ENCODE measurements around the gene NTM. TPM values are rescaled to one million over a fixed set of nuclear protein-coding genes. Genes with fewer than 3 reads are reported as not detected.

Gene NTM
- polyA plus RNA-seq, 1 donor from 2014 or later: 39.4 TPM

GRCh38 chr11:131893988-131894387 lies 523.6 kb downstream of the NTM start:
- TF ChIP-seq MXI1 (conservative IDR thresholded peaks at IDR 0.05; ENCODE audit: poor library complexity, severe bottlenecking) (no peak), SMC3 (conservative IDR thresholded peaks at IDR 0.05; ENCODE audit: poor library complexity) (no peak), REST (IDR thresholded peaks at IDR 0.05; ENCODE audit: borderline replicate concordance) (no peak), EP300 (conservative IDR thresholded peaks at IDR 0.05; ENCODE audit: poor library complexity, severe bottlenecking) (no peak), TAF1 (IDR thresholded peaks at IDR 0.05; ENCODE audit: low read depth) (no peak)
- no peak overlapping the region for H3K4me3 ChIP-seq (ENCODE audit: low read length)
- H3K9me2 ChIP-seq (ENCODE audit: insufficient read depth, low read length): no peaks in the 10 kb centered on the region
- no peak overlapping the region for H2AFZ ChIP-seq (ENCODE audit: low read depth, low read length)
- H3K4me2 ChIP-seq (ENCODE audit: low read length): no peak overlapping the region
- H3K36me3 ChIP-seq (ENCODE audit: insufficient read depth, low read length): no peaks in the 10 kb centered on the region
- H3K27ac ChIP-seq (ENCODE audit: low read length): peak overlapping the region; percentile 68
- peaks cover 4% of the 10 kb centered on the region for H3F3A ChIP-seq (ENCODE audit: insufficient read depth, low read length, poor library complexity, severe bottlenecking)
- H4K20me1 ChIP-seq (ENCODE audit: insufficient read depth): no peaks in the 10 kb centered on the region
- no peaks in the 10 kb centered on the region for H3K27me3 ChIP-seq (ENCODE audit: insufficient read depth, low read depth, low read length)
- peak overlapping the region; percentile 29 for H3K9ac ChIP-seq (ENCODE audit: low read length)
- H3K9me3 ChIP-seq (ENCODE audit: low read length): no peaks in the 10 kb centered on the region
- H3K79me2 ChIP-seq (replicated peaks; ENCODE audit: insufficient read depth, low read length): no peaks in the 10 kb centered on the region

- peak overlapping the region; percentile 29 for H3K9ac ChIP-seq (ENCODE audit: low read length)
- peak overlapping the region; percentile 68 for H3K27ac ChIP-seq (ENCODE audit: low read length)
- no peak overlapping the region for H3K4me3 ChIP-seq (ENCODE audit: low read length)
- no peaks in the 10 kb centered on the region for H4K20me1 ChIP-seq (ENCODE audit: insufficient read depth)
- peaks cover 4% of the 10 kb centered on the region for H3F3A ChIP-seq (ENCODE audit: insufficient read depth, low read length, poor library complexity, severe bottlenecking)
- H3K9me2 ChIP-seq (ENCODE audit: insufficient read depth, low read length): no peaks in the 10 kb centered on the region
- H3K4me2 ChIP-seq (ENCODE audit: low read length): no peak overlapping the region
- no peak overlapping the region for H2AFZ ChIP-seq (ENCODE audit: low read depth, low read length)
- no peak for TF ChIP-seq SMC3 (conservative IDR thresholded peaks at IDR 0.05; ENCODE audit: poor library complexity)
- TF ChIP-seq EP300 (conservative IDR thresholded peaks at IDR 0.05; ENCODE audit: poor library complexity, severe bottlenecking): peak; percentile 86
- no peak for TF ChIP-seq EZH2 (IDR thresholded peaks at IDR 0.05; ENCODE audit: borderline replicate concordance, insufficient read depth, low read length, poor library complexity, severe bottlenecking)
- TF ChIP-seq MXI1 (conservative IDR thresholded peaks at IDR 0.05; ENCODE audit: poor library complexity, severe bottlenecking): no peak
- no peak for TF ChIP-seq TAF1 (IDR thresholded peaks at IDR 0.05; ENCODE audit: low read depth)
- no peak for TF ChIP-seq CTCF (IDR thresholded peaks at IDR 0.05; ENCODE audit: poor library complexity, severe bottlenecking)
- TF ChIP-seq RAD21 (conservative IDR thresholded peaks at IDR 0.05): no peak
- TF ChIP-seq REST (IDR thresholded peaks at IDR 0.05; ENCODE audit: borderline replicate concordance): peak; percentile 91
- peak; percentile 46 for TF ChIP-seq POLR2AphosphoS5 (IDR thresholded peaks at IDR 0.05)
- no peaks in the 10 kb centered on the region for H3K79me2 ChIP-seq (replicated peaks; ENCODE audit: insufficient read depth, low read length)
- H3K9me3 ChIP-seq (ENCODE audit: low read length): no peaks in the 10 kb centered on the region
- H3K27me3 ChIP-seq (ENCODE audit: insufficient read depth, low read depth, low read length): no peaks in the 10 kb centered on the region
- no peaks in the 10 kb centered on the region for H3K36me3 ChIP-seq (ENCODE audit: insufficient read depth, low read length)
These were observed 524.5 kb downstream of the NTM start for GRCh38 chr11:131894615-131895544.

Data from neural cell (in vitro differentiated cells).